Measurements from ENCODE around the gene SLC6A17.

Gene SLC6A17

GRCh38 chr1:110135246-110135645 lies 15.0 kb upstream of the SLC6A17 start:
- DNase-seq (ENCODE audit: low read depth in 2 of 3, low spot score in 2 of 3) = no peak

GRCh38 chr1:110135666-110136065 lies 14.6 kb upstream of the SLC6A17 start:
- no peak for DNase-seq (ENCODE audit: low read depth in 2 of 3, low spot score in 2 of 3)

GRCh38 chr1:110136911-110137310 lies 13.4 kb upstream of the SLC6A17 start:
- no peak for DNase-seq (ENCODE audit: low read depth in 2 of 3, low spot score in 2 of 3)

- no peak for DNase-seq (ENCODE audit: low read depth in 2 of 3, low spot score in 2 of 3)
Observed at GRCh38 chr1:110138956-110139355, 11.3 kb upstream of the SLC6A17 start.

- DNase-seq (ENCODE audit: low read depth in 2 of 3, low spot score in 2 of 3) = no peak
Observed at GRCh38 chr1:110144366-110144765, 5.9 kb upstream of the SLC6A17 start.

- no peak for DNase-seq (ENCODE audit: low read depth in 2 of 3, low spot score in 2 of 3)
Observed at GRCh38 chr1:110148961-110149360, 1.3 kb upstream of the SLC6A17 start.

- no peak for DNase-seq (ENCODE audit: low read depth in 2 of 3, low spot score in 2 of 3)
Observed at GRCh38 chr1:110151175-110151669, 928 bp downstream of the SLC6A17 start.

- DNase-seq (ENCODE audit: low read depth in 2 of 3, low spot score in 2 of 3) = no peak
Observed at GRCh38 chr1:110152133-110152785, 2.0 kb downstream of the SLC6A17 start.

GRCh38 chr1:110153407-110153950 lies 3.2 kb downstream of the SLC6A17 start:
- no peak for DNase-seq (ENCODE audit: low read depth in 2 of 3, low spot score in 2 of 3)

- DNase-seq (ENCODE audit: low read depth in 2 of 3, low spot score in 2 of 3) = peak in 1 of 3 experiments; percentile 20
Observed at GRCh38 chr1:110155878-110156522, 5.7 kb downstream of the SLC6A17 start.

GRCh38 chr1:110158261-110158660 lies 8.0 kb downstream of the SLC6A17 start:
- DNase-seq (ENCODE audit: low read depth in 2 of 3, low spot score in 2 of 3) = no peak

- DNase-seq (ENCODE audit: low read depth in 2 of 3, low spot score in 2 of 3) = no peak
Observed at GRCh38 chr1:110159168-110159567, 8.9 kb downstream of the SLC6A17 start.

- no peak for DNase-seq (ENCODE audit: low read depth in 2 of 3, low spot score in 2 of 3)
Observed at GRCh38 chr1:110160538-110161100, 10.3 kb downstream of the SLC6A17 start.

GRCh38 chr1:110161165-110161564 lies 10.9 kb downstream of the SLC6A17 start:
- DNase-seq (ENCODE audit: low read depth in 2 of 3, low spot score in 2 of 3) = no peak

GRCh38 chr1:110161849-110162248 lies 11.6 kb downstream of the SLC6A17 start:
- no peak for DNase-seq (ENCODE audit: low read depth in 2 of 3, low spot score in 2 of 3)

- no peak for DNase-seq (ENCODE audit: low read depth in 2 of 3, low spot score in 2 of 3)
Observed at GRCh38 chr1:110163591-110163990, 13.3 kb downstream of the SLC6A17 start.

GRCh38 chr1:110164725-110165350 lies 14.5 kb downstream of the SLC6A17 start:
- no peak for DNase-seq (ENCODE audit: low read depth in 2 of 3, low spot score in 2 of 3)

- no peak for DNase-seq (ENCODE audit: low read depth in 2 of 3, low spot score in 2 of 3)
Observed at GRCh38 chr1:110165761-110166231, 15.5 kb downstream of the SLC6A17 start.

GRCh38 chr1:110166861-110167260 lies 16.6 kb downstream of the SLC6A17 start:
- DNase-seq (ENCODE audit: low read depth in 2 of 3, low spot score in 2 of 3) = no peak

- DNase-seq (ENCODE audit: low read depth in 2 of 3, low spot score in 2 of 3) = no peak
Observed at GRCh38 chr1:110170766-110171733, 20.8 kb downstream of the SLC6A17 start.

All from activated CD8-positive, alpha-beta memory T cell treated with anti-CD3 and anti-CD28 coated beads for 48 hours (primary cell).